ENCODE data around the gene RBM20. TPM values are rescaled to one million over a fixed set of nuclear protein-coding genes. Genes with fewer than 3 reads are reported as not detected.

Gene RBM20
- total and polyA plus RNA-seq, 2 of the 13 experiments (the other 11 are each of a cell fraction or from before 2014, with no cell fraction given): 0.02 to 0.22 TPM

GRCh38 chr10:110759523-110759922 is 115.4 kb downstream of the RBM20 start:
- BruUV-seq (replicated peaks): no TSS peak
- no peak for TF ChIP-seq ZNF432 (CRISPR knock-in tag; IDR thresholded peaks at IDR 0.05; ENCODE audit: borderline replicate concordance)
- TF ChIP-seq DNMT3B (CRISPR knock-in tag; conservative IDR thresholded peaks at IDR 0.05): no peak
- TF ChIP-seq, protein P1, sequence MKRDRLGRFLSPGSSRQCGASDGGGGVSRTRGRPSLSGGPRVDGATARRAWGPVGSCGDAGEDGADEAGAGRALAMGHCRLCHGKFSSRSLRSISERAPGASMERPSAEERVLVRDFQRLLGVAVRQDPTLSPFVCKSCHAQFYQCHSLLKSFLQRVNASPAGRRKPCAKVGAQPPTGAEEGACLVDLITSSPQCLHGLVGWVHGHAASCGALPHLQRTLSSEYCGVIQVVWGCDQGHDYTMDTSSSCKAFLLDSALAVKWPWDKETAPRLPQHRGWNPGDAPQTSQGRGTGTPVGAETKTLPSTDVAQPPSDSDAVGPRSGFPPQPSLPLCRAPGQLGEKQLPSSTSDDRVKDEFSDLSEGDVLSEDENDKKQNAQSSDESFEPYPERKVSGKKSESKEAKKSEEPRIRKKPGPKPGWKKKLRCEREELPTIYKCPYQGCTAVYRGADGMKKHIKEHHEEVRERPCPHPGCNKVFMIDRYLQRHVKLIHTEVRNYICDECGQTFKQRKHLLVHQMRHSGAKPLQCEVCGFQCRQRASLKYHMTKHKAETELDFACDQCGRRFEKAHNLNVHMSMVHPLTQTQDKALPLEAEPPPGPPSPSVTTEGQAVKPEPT (CRISPR knock-in tag; IDR thresholded peaks at IDR 0.05; ENCODE audit: low read depth): no peak
- TF ChIP-seq KDM3A (CRISPR knock-in tag; IDR thresholded peaks at IDR 0.05; ENCODE audit: low read depth): no peak
- TF ChIP-seq ZFP82 (CRISPR knock-in tag; IDR thresholded peaks at IDR 0.05; ENCODE audit: borderline replicate concordance): no peak
- TF ChIP-seq, protein P2, sequence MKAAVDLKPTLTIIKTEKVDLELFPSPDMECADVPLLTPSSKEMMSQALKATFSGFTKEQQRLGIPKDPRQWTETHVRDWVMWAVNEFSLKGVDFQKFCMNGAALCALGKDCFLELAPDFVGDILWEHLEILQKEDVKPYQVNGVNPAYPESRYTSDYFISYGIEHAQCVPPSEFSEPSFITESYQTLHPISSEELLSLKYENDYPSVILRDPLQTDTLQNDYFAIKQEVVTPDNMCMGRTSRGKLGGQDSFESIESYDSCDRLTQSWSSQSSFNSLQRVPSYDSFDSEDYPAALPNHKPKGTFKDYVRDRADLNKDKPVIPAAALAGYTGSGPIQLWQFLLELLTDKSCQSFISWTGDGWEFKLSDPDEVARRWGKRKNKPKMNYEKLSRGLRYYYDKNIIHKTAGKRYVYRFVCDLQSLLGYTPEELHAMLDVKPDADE (CRISPR knock-in tag; IDR thresholded peaks at IDR 0.05): no peak
- TF ChIP-seq SCMH1 (CRISPR knock-in tag; IDR thresholded peaks at IDR 0.05; ENCODE audit: borderline replicate concordance): no peak
- TF ChIP-seq SETDB1 (CRISPR knock-in tag; IDR thresholded peaks at IDR 0.05; ENCODE audit: borderline replicate concordance): no peak
- TF ChIP-seq RBFOX2 (IDR thresholded peaks at IDR 0.05; ENCODE audit: low read depth, low read length): no peak
- TF ChIP-seq, protein P3, sequence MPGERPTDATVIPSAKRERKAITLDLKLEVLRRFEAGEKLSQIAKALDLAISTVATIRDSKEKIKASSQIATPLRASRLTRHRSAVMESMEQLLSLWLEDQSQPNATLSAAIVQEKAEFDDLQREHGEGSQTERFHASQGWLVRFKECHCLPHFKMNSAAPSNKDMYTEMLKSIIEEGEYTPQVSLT (CRISPR knock-in tag; IDR thresholded peaks at IDR 0.05; ENCODE audit: borderline replicate concordance, low read depth): no peak
- FAIRE-seq (no peak), DNase-seq (ENCODE audit: low spot score) (no peak), ATAC-seq (no peak)
- Histone ChIP-seq H2AFZ (ENCODE audit: low read length) (no peak overlapping the region), H3K4me1 (ENCODE audit: insufficient read depth, low read length) (no peaks in the 10 kb centered on the region), H3K79me2 (ENCODE audit: insufficient read depth, low read length) (no peaks in the 10 kb centered on the region), H3K9me3 (ENCODE audit: low read length) (no peaks in the 10 kb centered on the region), H3K4me3 (replicated peaks in 1 of 3; ENCODE audit: insufficient read depth in 1 of 3, low read depth in 2 of 3, low read length in 3 of 3) (no peak overlapping the region), H3K27me3 (ENCODE audit: control insufficient read depth in 1 of 2, insufficient read depth in 2 of 2, low read length in 2 of 2) (peaks cover 0 to 2% of the 10 kb centered on the region in 2 experiments; a peak in 2 of 5 replicates), H3K4me2 (ENCODE audit: low read depth, low read length) (no peak overlapping the region), H3K27ac (ENCODE audit: extremely low read length, insufficient read depth, low read length) (no peak overlapping the region), H4K20me1 (ENCODE audit: insufficient read depth, low read length) (no peaks in the 10 kb centered on the region), H3K36me3 (replicated peaks in 1 of 2; ENCODE audit: control insufficient read depth in 1 of 2, insufficient read depth in 2 of 2, low read length in 2 of 2) (no peaks in the 10 kb centered on the region), H3K9ac (ENCODE audit: insufficient read depth, low read depth, low read length) (no peak overlapping the region)
- 43% methylated on average over 4 of the region's 4 CpGs for WGBS (ENCODE audit: low lambda C conversion rate)
- POLR2A ChIA-PET: no interaction called here
- intact Hi-C loops (cut with micrococcal nuclease; ENCODE audit: unreplicated experiment) (no loop called here), in situ Hi-C loops (cut with HindIII; ENCODE audit: extremely low pct_ligation_motif_present, low pct_unique_long_range_greater_than_20kb) (no loop called here)
- CTCF ChIA-PET (ENCODE audit: low intra/inter-chr PET ratio, low total read pairs): no interaction called here
